Urothelium cell line (cell line): ENCODE measurements around the gene TMEM150A.
"Not testable (repeated sequence)": the region's sequence is repeated elsewhere in the genome, so short reads cannot be mapped to it uniquely, and the experiment has no call there.

Experiments used
- DNase-seq: peaks from one replicate; pipeline ENCODE4 v3.0.0; 2011; ENCODE audit warnings: low spot score, mixed read lengths
- FAIRE-seq: peaks from 2 replicates; lab custom pipeline; 2011; peaks lifted over from hg19 to GRCh38; lab: Jason Lieb, UNC

The TMEM150A gene, protein sequence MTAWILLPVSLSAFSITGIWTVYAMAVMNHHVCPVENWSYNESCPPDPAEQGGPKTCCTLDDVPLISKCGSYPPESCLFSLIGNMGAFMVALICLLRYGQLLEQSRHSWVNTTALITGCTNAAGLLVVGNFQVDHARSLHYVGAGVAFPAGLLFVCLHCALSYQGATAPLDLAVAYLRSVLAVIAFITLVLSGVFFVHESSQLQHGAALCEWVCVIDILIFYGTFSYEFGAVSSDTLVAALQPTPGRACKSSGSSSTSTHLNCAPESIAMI

GRCh38 chr2:85602476-85603234, at the start of gene TMEM150A:
Gene TMEM150A, minus strand, starts transcription at chr2:85602698. Its CDS starts 750 bp downstream, at chr2:85601948.
- peak; percentile 95 for DNase-seq
- FAIRE-seq, result no peak

DNA sequence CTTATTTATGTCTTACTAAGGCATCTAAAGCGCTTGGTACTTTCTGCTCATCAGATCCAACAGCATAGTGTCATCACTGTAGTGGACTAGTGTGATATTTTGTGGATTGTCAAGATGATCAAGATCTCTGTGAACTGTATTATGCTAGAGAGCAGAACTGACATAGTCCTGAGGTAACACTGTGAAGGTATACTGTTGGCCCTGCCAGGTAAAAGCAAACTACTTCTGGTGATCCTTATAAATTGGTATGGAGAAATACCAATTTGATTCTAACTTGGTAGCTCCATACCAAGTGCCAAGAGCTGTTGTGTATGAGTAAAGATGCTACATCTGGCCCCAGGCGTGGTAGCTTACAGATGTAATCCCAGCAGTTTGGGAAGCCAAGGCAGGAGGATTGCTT, 49.6 kb upstream of the TMEM150A start:
- no peak for FAIRE-seq
- DNase-seq, result no peak

DNA sequence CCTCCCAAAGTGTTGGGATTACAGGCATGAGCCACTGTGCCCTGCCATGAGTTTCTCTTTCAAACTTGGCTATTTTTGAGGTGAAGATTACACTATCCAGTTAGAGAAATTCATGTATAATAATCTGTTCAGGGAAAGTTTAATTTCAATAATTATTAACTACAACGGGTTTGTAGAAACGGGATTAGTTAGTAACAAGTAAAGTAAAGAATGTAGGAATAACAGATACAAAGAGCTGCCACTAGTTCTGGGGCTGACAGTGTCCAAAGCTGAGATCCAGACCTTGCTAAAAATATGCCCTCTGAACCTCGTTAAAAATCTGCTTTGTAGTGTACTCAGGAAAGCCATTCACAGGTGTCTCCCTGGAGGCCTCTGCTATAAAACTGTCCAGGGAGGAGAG, 48.6 kb upstream of the TMEM150A start:
- FAIRE-seq (no peak), DNase-seq (no peak)

DNA sequence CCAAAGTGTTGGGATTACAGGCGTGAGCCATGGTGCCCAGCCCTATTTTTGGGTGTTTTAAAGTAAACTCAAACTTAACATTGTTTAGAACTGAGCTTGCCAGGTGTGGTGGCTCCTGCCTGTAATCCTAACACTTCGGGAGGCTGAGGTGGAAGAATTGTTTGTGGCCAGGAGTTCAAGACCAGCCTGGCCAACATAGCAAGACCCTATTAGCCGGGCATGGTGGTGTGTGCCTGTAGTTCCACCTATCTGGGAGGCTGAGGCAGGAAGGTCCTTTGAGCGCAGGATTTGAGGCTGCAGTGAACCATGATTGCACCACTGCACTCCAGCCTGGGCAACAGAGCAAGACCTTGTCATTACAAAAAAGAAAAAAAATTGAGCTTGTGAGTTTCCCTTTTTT, 48.0 kb upstream of the TMEM150A start:
- DNase-seq, result no peak
- no peak for FAIRE-seq

- DNase-seq (no peak), FAIRE-seq (no peak)
These were observed 47.0 kb upstream of the TMEM150A start for GRCh38 chr2:85649201-85650190.

DNA sequence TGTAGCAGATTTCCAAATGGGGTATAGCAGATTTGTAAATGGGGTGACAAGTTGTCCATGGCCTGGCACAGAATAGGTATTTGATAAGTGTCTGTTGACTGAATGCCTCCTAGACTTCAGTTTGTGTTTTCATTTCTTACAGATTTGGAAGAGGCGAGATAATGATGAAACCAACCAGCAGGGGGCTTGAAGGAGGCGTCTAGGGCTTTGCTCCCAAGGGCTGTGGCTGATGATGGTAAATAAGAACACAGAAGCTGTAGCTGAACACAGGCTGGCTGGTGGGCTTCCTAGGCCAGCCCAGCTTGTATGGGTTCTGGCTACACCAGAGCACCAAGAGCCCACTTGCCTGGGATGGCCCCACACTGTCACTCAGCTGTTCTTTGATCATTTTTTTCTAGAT, 46.1 kb upstream of the TMEM150A start:
- FAIRE-seq, result no peak

DNA sequence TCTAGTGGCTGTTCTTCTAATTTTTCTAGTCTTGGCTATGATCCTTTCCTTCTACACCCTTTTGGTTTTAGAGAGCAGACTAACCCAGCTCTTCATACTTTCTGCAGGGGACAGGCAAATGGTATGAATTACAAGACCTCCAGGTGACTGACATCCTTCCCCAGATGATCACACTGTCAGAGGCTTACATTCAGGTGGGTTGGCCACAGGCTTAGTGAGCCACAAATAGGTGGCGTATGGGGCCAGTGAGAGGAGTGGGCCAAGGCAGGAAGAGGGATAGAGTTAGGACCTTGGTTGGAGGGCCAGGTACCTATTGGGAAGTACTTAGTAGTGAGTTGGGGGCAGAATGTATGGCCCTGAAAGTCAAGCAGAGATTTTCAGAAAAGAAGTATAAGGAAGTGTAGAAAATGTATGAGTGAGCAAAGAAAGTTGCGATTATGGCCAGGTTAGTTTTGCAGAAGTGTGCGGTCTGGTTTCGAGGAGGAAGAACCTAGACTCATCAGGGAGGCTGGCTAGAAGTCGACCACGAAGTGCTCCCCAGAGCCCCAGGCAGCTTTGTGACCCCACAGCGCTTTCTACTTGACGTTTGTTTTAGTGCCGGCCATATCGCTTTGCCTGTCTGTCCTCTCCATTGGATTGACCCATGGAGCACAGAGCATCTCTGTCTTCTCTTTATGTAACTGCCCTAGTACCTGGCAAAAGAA, 45.5 kb upstream of the TMEM150A start:
- no peak for DNase-seq
- FAIRE-seq, result no peak

More for the DNA sequence above, 46.1 kb upstream of the TMEM150A start:
- peak; percentile 38 for DNase-seq

- DNase-seq, result no peak
- FAIRE-seq, result no peak
These were observed 43.7 kb upstream of the TMEM150A start for GRCh38 chr2:85646166-85646565.

DNA sequence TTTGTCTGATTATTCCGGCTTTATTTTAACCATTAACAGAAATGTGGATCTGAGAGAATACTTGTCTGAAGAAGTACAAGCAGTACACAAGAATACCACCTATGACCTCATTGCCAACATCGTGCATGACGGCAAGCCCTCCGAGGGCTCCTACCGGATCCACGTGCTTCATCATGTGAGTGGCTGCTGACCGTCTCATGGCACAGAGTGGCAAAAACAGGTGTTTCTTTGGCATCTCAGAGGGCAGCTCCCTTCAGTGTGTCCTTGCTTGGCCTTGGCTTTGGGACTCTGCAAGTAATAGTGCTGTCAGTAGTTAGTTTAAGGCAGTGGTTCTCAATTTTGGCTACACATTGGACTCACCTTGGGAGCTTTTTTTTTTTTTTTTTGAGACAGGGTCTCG, 42.4 kb upstream of the TMEM150A start:
- FAIRE-seq, result no peak
- DNase-seq, result no peak

DNA sequence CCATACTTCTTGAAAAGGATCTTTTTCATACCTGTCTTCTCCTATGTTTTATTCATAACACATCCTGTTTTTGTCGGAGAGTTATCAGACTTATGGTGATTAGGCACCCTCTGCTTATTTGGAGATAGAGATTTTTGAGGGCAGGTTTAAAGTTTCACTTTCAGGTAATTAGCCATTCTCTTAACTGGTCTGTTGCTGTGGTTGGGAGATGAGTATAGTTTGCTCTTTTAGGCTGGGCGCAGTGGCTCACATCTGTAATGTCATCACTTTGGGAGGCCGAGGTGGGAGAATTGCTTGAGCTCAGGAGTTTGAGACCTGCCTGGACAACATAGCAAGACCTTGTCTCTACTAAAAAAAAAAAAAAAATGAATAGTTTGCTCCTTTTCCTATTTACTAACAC, 40.2 kb upstream of the TMEM150A start:
- no peak for FAIRE-seq
- DNase-seq, result no peak

DNA sequence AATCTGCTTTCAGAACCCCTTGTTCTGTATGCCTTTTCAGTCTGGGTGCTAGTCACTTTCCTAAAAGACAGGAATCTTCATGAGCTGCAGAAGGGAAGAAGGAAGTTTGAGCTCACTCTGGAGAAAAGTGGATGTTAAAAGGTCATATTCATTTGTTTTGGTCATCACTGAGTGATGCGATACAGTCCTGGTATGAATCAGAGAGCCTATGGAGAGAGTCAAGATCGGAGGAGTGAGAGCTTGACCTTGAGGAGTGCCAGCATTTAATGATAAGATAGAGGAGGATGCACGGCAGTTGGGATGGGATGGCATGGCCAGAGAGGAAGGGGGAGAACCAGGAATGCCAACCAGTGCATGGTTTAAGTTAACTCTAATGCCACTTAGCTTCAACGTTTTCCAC, 33.1 kb upstream of the TMEM150A start:
- FAIRE-seq (no peak), DNase-seq (no peak)

DNA sequence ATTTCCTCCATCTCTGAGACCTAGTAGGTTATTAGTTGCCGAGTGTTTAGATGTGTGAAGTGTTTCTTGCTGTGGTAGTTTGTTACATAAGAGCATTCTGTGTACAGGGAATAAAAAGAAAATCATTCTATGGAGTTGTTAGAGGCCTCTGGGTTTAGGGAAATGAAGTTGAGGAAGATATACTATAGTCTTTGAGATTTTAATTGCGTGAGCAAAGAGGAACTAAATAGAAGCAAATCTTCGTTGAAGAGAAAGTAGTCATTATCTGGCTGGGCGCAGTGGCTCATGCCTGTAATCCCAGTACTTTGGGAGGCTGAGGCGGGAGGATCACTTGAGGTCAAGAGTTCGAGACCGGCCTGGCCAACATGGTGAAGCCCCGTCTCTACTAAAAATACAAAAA, 32.5 kb upstream of the TMEM150A start:
- FAIRE-seq, result no peak
- DNase-seq, result no peak

- FAIRE-seq (no peak), DNase-seq (no peak)
These were observed 28.8 kb upstream of the TMEM150A start for GRCh38 chr2:85631316-85631715.

DNA sequence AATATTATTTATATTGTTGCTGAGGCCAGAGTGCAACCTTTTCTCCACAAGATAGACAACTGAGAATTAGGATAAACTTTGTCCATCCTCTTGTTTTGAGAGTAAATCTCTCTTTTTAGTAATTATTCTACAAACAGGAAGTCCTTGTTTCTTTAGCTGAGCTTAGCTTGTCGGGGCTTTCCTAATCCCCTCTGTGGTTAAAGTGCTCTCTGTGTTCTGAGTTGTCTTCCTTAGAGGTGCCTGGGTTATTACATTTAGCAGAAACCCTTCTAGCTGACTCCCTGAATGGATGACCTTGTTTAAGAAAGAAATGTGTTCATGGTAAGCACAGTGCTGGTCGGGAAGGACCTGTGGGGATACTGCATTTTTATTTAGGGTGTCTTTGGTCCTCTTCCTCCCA, 26.2 kb upstream of the TMEM150A start:
- FAIRE-seq, result no peak
- no peak for DNase-seq

GRCh38 chr2:85623991-85624390, 21.5 kb upstream of the TMEM150A start:
- no peak for DNase-seq
- no peak for FAIRE-seq

DNA sequence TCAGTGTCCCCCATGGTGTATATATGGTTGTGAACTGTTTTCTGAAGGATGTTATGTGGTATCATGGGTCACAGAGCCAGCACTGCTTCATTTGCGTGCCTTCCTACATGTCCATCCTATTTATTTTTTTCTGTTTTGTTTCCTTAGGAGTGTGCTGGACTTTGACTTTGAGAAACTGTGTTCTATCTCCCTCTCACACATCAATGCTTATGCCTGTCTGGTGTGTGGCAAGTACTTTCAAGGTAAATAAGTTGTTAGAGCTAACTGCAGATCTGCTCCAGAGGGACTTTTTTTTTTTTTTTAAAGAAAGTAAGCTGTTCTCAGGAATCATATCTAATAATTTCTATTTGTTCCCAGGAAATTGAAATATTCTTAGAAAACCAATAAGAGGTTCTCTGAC, 18.8 kb upstream of the TMEM150A start:
- DNase-seq, result no peak
- no peak for FAIRE-seq

DNA sequence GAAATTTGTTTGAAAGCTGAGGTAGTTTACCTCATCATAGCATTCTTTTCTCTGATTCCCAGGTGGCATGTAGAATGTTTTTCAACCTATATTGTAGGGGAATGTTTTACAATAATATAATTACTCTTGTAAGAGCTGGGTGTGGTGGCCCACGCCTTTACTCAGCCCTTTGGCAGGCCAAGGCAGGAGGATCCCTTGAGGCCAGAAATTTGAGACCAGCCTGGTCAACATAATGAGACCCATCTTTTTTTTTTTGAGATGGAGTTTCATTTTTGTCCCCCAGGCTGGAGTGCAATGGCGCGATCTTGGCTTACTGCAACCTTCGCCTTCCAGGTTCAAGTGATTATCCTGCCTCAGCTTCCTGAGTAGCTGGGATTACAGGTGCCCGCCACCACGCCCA, 17.1 kb upstream of the TMEM150A start:
- DNase-seq (no peak), FAIRE-seq (no peak)

- FAIRE-seq, DNase-seq: not testable (repeated sequence)
These were observed 15.2 kb upstream of the TMEM150A start for GRCh38 chr2:85617723-85618122.

- FAIRE-seq, result no peak
These were observed 12.9 kb upstream of the TMEM150A start for GRCh38 chr2:85615413-85615728.

DNA sequence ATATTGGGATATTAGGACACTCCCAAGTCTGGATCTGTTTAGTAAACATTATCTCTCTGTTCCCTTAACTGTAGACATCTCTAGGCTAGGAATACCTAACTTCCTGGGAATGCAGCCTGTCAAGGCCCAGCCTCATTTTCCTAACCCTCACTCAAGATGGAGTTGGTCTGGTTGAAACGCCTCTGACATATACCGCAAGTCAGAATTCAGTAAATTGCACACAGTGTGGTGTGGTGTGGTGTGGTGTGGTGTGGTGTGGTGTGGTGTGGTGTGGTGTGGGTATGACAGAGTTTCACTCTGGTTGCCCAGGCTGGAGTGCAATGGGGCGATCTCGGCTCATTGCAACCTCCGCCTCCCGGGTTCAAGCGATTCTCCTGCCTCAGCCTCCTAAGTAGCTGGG, 12.3 kb upstream of the TMEM150A start:
- not testable (repeated sequence) for DNase-seq, FAIRE-seq

More at GRCh38 chr2:85615413-85615728, 12.9 kb upstream of the TMEM150A start:
- no peak for DNase-seq
